GM18861 (cell line): ENCODE measurements around the gene SLC45A3.
A peak's percentile ranks its signal among the peaks of the same experiment; 100 is the strongest.
"Not testable (repeated sequence)": the region's sequence is repeated elsewhere in the genome, so short reads cannot be mapped to it uniquely, and the experiment has no call there.

Experiments
- ATAC-seq: cut with Tn5 transposase; IDR thresholded peaks from one replicate; pipeline ENCODE4 v1.9.1; 2021; ENCODE audit not compliant: unreplicated experiment

Gene SLC45A3

GRCh38 chr1:205637854-205638468, 42.3 kb downstream of the SLC45A3 start:
- no peak for ATAC-seq

- no peak for ATAC-seq
Measured at GRCh38 chr1:205636732-205637131, 43.6 kb downstream of the SLC45A3 start.

- not testable (repeated sequence) for ATAC-seq
Measured at GRCh38 chr1:205636138-205636530, 44.2 kb downstream of the SLC45A3 start.

GRCh38 chr1:205633421-205633976, 46.8 kb downstream of the SLC45A3 start:
- no peak for ATAC-seq

- ATAC-seq: no peak
Measured at GRCh38 chr1:205632669-205633169, 47.6 kb downstream of the SLC45A3 start.

GRCh38 chr1:205631768-205632668, 48.3 kb downstream of the SLC45A3 start, which contains the start of gene ELK4:
TSS of gene ELK4 (minus strand) at chr1:205632011. CDS start at chr1:205623882, 8,129 bp downstream.
- ATAC-seq: peak; percentile 62

GRCh38 chr1:205631010-205631767, 49.1 kb downstream of the SLC45A3 start:
- ATAC-seq: peak; percentile 55

- no peak for ATAC-seq
Measured at GRCh38 chr1:205630651-205631009, 49.7 kb downstream of the SLC45A3 start.

GRCh38 chr1:205630241-205630640, 50.1 kb downstream of the SLC45A3 start:
- no peak for ATAC-seq

- ATAC-seq: no peak
Measured at GRCh38 chr1:205629751-205630150, 50.6 kb downstream of the SLC45A3 start.

- no peak for ATAC-seq
Measured at GRCh38 chr1:205627956-205628355, 52.4 kb downstream of the SLC45A3 start.

GRCh38 chr1:205626216-205626615, 54.1 kb downstream of the SLC45A3 start:
- ATAC-seq: no peak

GRCh38 chr1:205623646-205624045, 56.7 kb downstream of the SLC45A3 start:
- no peak for ATAC-seq

GRCh38 chr1:205620269-205620668, 60.0 kb downstream of the SLC45A3 start:
- ATAC-seq: no peak

GRCh38 chr1:205619376-205619775, 60.9 kb downstream of the SLC45A3 start:
- ATAC-seq: no peak

GRCh38 chr1:205616563-205617293, 63.6 kb downstream of the SLC45A3 start:
- ATAC-seq: peak; percentile 85

GRCh38 chr1:205615789-205616188, 64.5 kb downstream of the SLC45A3 start:
- ATAC-seq: no peak

- ATAC-seq: no peak
Measured at GRCh38 chr1:205613854-205614412, 66.4 kb downstream of the SLC45A3 start.

- ATAC-seq: no peak
Measured at GRCh38 chr1:205612556-205612955, 67.8 kb downstream of the SLC45A3 start.

GRCh38 chr1:205612104-205612503, 68.2 kb downstream of the SLC45A3 start:
- no peak for ATAC-seq
